ENCODE data around the gene DNAH3.

DNA sequence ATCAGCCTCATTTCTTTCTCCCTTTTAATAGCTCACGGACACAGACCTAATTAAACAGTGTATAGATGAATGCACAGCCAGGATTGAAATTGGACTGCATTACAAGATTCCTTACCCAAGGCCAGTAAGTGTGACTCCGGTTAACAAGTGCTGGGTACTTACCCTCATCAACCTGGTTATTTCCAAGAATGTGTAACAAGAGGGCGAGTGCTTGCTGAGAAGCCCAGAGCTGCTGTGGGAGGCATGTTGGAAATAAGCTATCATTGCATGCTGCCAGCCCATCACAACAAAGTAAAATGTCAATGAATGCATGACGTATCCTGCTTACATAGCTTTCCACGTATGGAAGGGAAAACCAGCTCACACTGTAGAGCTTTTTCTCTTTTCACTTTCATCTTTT lies 230.6 kb downstream of the DNAH3 start:
- no peak for TF ChIP-seq ARNTL (CRISPR knock-in tag; IDR thresholded peaks at IDR 0.05)
- no peak for TF ChIP-seq ZNF607 (CRISPR knock-in tag; IDR thresholded peaks at IDR 0.05; ENCODE audit: borderline replicate concordance)
- no peak for TF ChIP-seq FOXK1 (CRISPR knock-in tag; IDR thresholded peaks at IDR 0.05; ENCODE audit: borderline replicate concordance, low read depth)
- no peak for TF ChIP-seq JUN (CRISPR knock-in tag; IDR thresholded peaks at IDR 0.05)
- no peak for TF ChIP-seq CTCF (CRISPR knock-in tag; IDR thresholded peaks at IDR 0.05)
- TF ChIP-seq ZNF672 (CRISPR knock-in tag; IDR thresholded peaks at IDR 0.05) = no peak

All from HepG2 (cell line).